HepG2 (cell line): Measurements from ENCODE around the gene BCAS2. TPM values are rescaled to one million over a fixed set of nuclear protein-coding genes. Genes with fewer than 3 reads are reported as not detected.

Source experiments
- ATAC-seq: fragments of 200-7000 bp; cut with Tn5 transposase; 3 replicates; pipeline ENCODE4 v1.9.1; 2020; ENCODE audit warnings: mild to moderate bottlenecking, moderate library complexity
- BruUV-seq: library from RNA; stranded (reverse); fragments of 400-500 nt; replicated peaks from 2 replicates; lab custom pipeline; 2021; lab: Mats Ljungman, UMichigan
- CTCF ChIA-PET: fragments of 300-600 bp; formaldehyde crosslinking; extraction: SDS; loops from one replicate; lab custom pipeline; 2021; ENCODE audit warnings: low total read pairs, inconsistent platforms, low intra/inter-chr PET ratio; lab: Yijun Ruan, JAX
- POLR2A ChIA-PET: fragments of 350-600 bp; sonication (Branson Sonifier 250); formaldehyde crosslinking; loops from one replicate; lab custom pipeline; 2020; ENCODE audit warnings: antibody characterized with exemption, inconsistent platforms; lab: Yijun Ruan, JAX
- DNase-seq: peaks from one replicate; pipeline ENCODE4 v3.0.0-alpha.2; 2015; ENCODE audit warnings: low spot score
- FAIRE-seq: peaks from 3 replicates; lab custom pipeline; 2011; peaks lifted over from hg19 to GRCh38; lab: Jason Lieb, UNC
- H2AFZ ChIP-seq: one replicate; pipeline ENCODE4 v1.6.1; 2011; ENCODE audit warnings: low read length, inconsistent platforms
- H3K27ac ChIP-seq: fragments of 300-600 bp; 3 replicates; pipeline ENCODE4 v1.8.0; 2011; ENCODE audit warnings: mixed run types, mild to moderate bottlenecking, mixed read lengths, low read length, inconsistent platforms; ENCODE audit not compliant: insufficient read depth; ENCODE audit errors: extremely low read length
- H3K27me3 ChIP-seq, 2 experiments: fragments of 200-600 bp in 1 of 2; 2 replicates in 1 of 2; 3 replicates in 1 of 2; pipeline versions ENCODE4 v1.6.0 to v1.8.0; 2011; ENCODE audit warnings: low read length in 2 of 2, mild to moderate bottlenecking in 2 of 2, moderate library complexity in 2 of 2, inconsistent platforms in 1 of 2; ENCODE audit not compliant: insufficient read depth in 2 of 2, control insufficient read depth in 1 of 2
- H3K36me3 ChIP-seq, 2 experiments: fragments of 200-600 bp in 1 of 2; replicated peaks in 1 of 2; 2 replicates in 1 of 2; 3 replicates in 1 of 2; pipeline versions ENCODE4 v1.5.1 to v1.8.0; 2011; ENCODE audit warnings: low read length in 2 of 2, inconsistent platforms in 1 of 2; ENCODE audit not compliant: insufficient read depth in 2 of 2, control insufficient read depth in 1 of 2
- H3K4me1 ChIP-seq: 2 replicates; pipeline ENCODE4 v1.5.1; 2012; ENCODE audit warnings: low read length, inconsistent platforms; ENCODE audit not compliant: insufficient read depth
- H3K4me2 ChIP-seq: 2 replicates; pipeline ENCODE4 v1.6.0; 2011; ENCODE audit warnings: low read depth, low read length, inconsistent platforms
- H3K4me3 ChIP-seq, 3 experiments: fragments of 200-600 bp in 1 of 3; sonication (generic), shearing (Covaris generic) in 1 of 3; replicated peaks in 1 of 3; 2 replicates each; pipeline ENCODE4 v1.5.1; 2011 to 2016; ENCODE audit warnings: low read length in 3 of 3, inconsistent platforms in 2 of 3, low read depth in 2 of 3, mild to moderate bottlenecking in 2 of 3, control low read depth in 1 of 3, mixed read lengths in 1 of 3; ENCODE audit not compliant: insufficient read depth in 1 of 3
- H3K79me2 ChIP-seq: one replicate; pipeline ENCODE4 v1.6.1; 2011; ENCODE audit warnings: low read length, inconsistent platforms; ENCODE audit not compliant: insufficient read depth
- H3K9ac ChIP-seq: 2 replicates; pipeline ENCODE4 v1.6.0; 2011; ENCODE audit warnings: mild to moderate bottlenecking, low read depth, low read length, inconsistent platforms; ENCODE audit not compliant: insufficient read depth
- H3K9me3 ChIP-seq: 2 replicates; pipeline ENCODE4 v1.5.1; 2012; ENCODE audit warnings: mild to moderate bottlenecking, low read length
- H4K20me1 ChIP-seq: 2 replicates; pipeline ENCODE4 v1.6.0; 2011; ENCODE audit warnings: inconsistent platforms, mild to moderate bottlenecking, low read length, moderate library complexity; ENCODE audit not compliant: insufficient read depth
- GABPA ChIP-seq, 2 experiments: IDR thresholded peaks; 2 replicates each; pipeline ENCODE4 v1.6.1; 2011 to 2016; ENCODE audit warnings: low read depth in 2 of 2, low read length in 1 of 2, missing biosample characterization in 1 of 2, missing genetic modification characterization in 1 of 2
- MLLT10 ChIP-seq: sonication (generic); formaldehyde crosslinking; IDR thresholded peaks from 2 replicates; pipeline ENCODE4 v1.4.0; 2020; ENCODE audit warnings: missing genetic modification reagents
- NBN ChIP-seq: fragments of 450-650 bp; conservative IDR thresholded peaks from 2 replicates; pipeline ENCODE4 v1.6.1; 2017
- SMAD9 ChIP-seq: sonication (generic); formaldehyde crosslinking; IDR thresholded peaks from 2 replicates; pipeline ENCODE4 v1.5.1; 2020; ENCODE audit warnings: mild to moderate bottlenecking, missing genetic modification reagents
- THRA ChIP-seq: sonication (generic); formaldehyde crosslinking; IDR thresholded peaks from 2 replicates; pipeline ENCODE4 v1.4.0; 2020; ENCODE audit warnings: missing genetic modification reagents, borderline replicate concordance
- THYN1 ChIP-seq: sonication (generic); formaldehyde crosslinking; IDR thresholded peaks from 2 replicates; pipeline ENCODE4 v1.8.1; 2023; ENCODE audit warnings: low read depth, mild to moderate bottlenecking, moderate library complexity, missing genetic modification reagents, borderline replicate concordance
- TSC22D2 ChIP-seq: sonication (generic); formaldehyde crosslinking; IDR thresholded peaks from 2 replicates; pipeline ENCODE4 v1.5.1; 2020; ENCODE audit warnings: missing genetic modification reagents, mild to moderate bottlenecking, borderline replicate concordance
- ZBTB7A ChIP-seq: sonication (generic); formaldehyde crosslinking; IDR thresholded peaks from 2 replicates; pipeline ENCODE4 v1.8.0; 2022; ENCODE audit warnings: mild to moderate bottlenecking, missing genetic modification reagents
- ZNF24 ChIP-seq: fragments of 450-650 bp; IDR thresholded peaks from 2 replicates; pipeline ENCODE4 v1.6.1; 2017; ENCODE audit warnings: antibody characterized with exemption, mild to moderate bottlenecking
- ZNF274 ChIP-seq: sonication (generic); formaldehyde crosslinking; IDR thresholded peaks from 2 replicates; pipeline ENCODE4 v1.5.1; 2020; ENCODE audit warnings: mild to moderate bottlenecking, missing genetic modification reagents
- ZNF674 ChIP-seq: sonication (generic); formaldehyde crosslinking; IDR thresholded peaks from 2 replicates; pipeline ENCODE4 v1.5.0; 2020; ENCODE audit warnings: low read depth, mild to moderate bottlenecking, missing genetic modification reagents
- WGBS: methylation state at CpG from one replicate; pipeline ENCODE4 v1.1.6; 2017; ENCODE audit warnings: low lambda C conversion rate; 5-methylcytosine and 5-hydroxymethylcytosine counted together
- in situ Hi-C: cut with HindIII; loops from 2 replicates; pipeline ENCODE4 v1.10.0; 2017; ENCODE audit warnings: low pct_unique_long_range_greater_than_20kb; ENCODE audit not compliant: extremely low pct_ligation_motif_present
- intact Hi-C: fragments of 100-400 bp; cut with micrococcal nuclease; formaldehyde crosslinking; loops from one replicate; pipeline ENCODE4 v1.10.0; 2022; ENCODE audit not compliant: unreplicated experiment
- polyA plus RNA-seq, 8 experiments: library from polyadenylated mRNA; depleted of rRNA in 3 of 8; stranded (reverse) in 7 of 8; unstranded in 1 of 8; fragments of >200 nt; fragmentation: Illumina TruSeq in 4 of 8; extraction: Trizol in 4 of 8; gene quantifications; 2 replicates each; pipeline versions ENCODE4 v1.2.1 to v1.2.3, GENCODE V29; 2011 to 2016; ENCODE audit warnings: low read depth in 4 of 8, missing spikeins in 1 of 8, mixed read lengths in 1 of 8; ENCODE audit not compliant: insufficient read depth in 1 of 8
- total RNA-seq, 5 experiments: library from RNA; depleted of rRNA; stranded (reverse); fragments of >200 nt; fragmentation: Illumina TruSeq; extraction: Trizol; gene quantifications; 2 replicates each; pipeline ENCODE4 v1.2.3, GENCODE V29; 2016; ENCODE audit warnings: low read depth in 1 of 5
- TF ChIP-seq, protein P1 (sequence below): sonication (generic); formaldehyde crosslinking; IDR thresholded peaks from 2 replicates; pipeline ENCODE4 v1.4.0; 2020; ENCODE audit warnings: missing genetic modification reagents, borderline replicate concordance
- TF ChIP-seq, protein P2 (sequence below): sonication (generic); formaldehyde crosslinking; IDR thresholded peaks from 2 replicates; pipeline ENCODE4 v1.8.0; 2022; ENCODE audit warnings: mild to moderate bottlenecking, missing genetic modification reagents, moderate library complexity

Gene BCAS2
- total and polyA plus RNA-seq, 2 of the 13 experiments (the other 11 are each of a cell fraction or from before 2014, with no cell fraction given): 18.0 to 47.4 TPM

DNA sequence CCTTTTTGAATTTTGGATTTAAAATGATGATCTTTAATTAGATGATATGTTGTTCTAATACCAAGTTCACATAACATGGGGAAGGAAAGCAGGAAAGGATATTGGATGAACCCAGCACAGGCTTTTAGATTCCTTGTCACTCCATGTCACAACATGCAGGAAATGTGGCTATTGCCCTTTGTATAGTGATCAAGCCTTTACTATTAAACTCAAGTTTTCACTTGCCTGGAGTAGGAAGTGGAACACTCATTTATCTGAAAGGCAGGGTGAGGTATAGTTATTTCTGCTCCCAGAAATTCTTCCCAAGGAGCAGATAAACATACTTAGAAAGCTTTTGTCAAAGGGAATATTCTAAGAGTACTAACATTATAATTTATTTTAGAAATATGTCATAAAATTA is 37.2 kb upstream of the BCAS2 start (continued):
- TF ChIP-seq, protein P1, sequence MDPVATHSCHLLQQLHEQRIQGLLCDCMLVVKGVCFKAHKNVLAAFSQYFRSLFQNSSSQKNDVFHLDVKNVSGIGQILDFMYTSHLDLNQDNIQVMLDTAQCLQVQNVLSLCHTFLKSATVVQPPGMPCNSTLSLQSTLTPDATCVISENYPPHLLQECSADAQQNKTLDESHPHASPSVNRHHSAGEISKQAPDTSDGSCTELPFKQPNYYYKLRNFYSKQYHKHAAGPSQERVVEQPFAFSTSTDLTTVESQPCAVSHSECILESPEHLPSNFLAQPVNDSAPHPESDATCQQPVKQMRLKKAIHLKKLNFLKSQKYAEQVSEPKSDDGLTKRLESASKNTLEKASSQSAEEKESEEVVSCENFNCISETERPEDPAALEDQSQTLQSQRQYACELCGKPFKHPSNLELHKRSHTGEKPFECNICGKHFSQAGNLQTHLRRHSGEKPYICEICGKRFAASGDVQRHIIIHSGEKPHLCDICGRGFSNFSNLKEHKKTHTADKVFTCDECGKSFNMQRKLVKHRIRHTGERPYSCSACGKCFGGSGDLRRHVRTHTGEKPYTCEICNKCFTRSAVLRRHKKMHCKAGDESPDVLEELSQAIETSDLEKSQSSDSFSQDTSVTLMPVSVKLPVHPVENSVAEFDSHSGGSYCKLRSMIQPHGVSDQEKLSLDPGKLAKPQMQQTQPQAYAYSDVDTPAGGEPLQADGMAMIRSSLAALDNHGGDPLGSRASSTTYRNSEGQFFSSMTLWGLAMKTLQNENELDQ: no peak
- TF ChIP-seq MLLT10 (no peak), THRA (CRISPR knock-in tag) (no peak), GABPA (IDR thresholded peaks at IDR 0.05; ENCODE audit: low read depth, low read length) (no peak), GABPA (CRISPR knock-in tag; IDR thresholded peaks at IDR 0.05; ENCODE audit: low read depth) (no peak), ZNF24 (no peak), NBN (no peak)

DNA sequence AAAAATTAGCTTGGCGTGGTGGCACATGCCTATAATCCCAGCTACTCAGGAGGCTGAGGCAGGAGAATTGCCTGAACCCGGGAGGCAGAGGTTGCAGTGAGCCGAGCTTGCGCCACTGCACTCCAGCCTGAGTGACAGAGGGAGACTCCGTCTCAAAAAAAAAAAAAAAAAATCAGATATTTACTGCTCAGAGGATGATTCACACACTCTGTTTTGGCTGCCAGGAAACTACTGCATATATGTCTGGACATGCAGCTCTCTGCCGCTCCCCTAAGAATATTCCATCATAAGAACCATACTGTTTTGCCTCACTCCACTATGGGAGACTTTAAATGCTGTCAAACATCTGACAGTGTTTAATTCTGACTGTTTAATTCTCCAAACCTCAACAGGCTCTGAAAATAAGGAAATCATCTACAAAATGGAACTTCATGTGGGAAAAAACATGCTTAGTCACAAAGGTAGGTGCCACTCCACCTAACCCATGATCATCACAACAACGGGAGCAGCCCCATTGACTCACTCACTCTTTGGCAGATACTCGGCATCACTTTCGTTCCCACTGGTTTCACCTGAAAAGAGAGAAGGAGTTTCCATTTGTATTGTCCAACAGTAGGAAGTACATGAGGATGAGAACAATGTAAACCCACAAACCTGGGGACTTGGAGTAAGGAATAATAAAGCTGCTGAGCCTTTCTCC is 29.3 kb upstream of the BCAS2 start:
- ChIA-PET CTCF (no interaction called here), POLR2A (no interaction called here)
- no peak overlapping the region for H3K4me3 ChIP-seq
- in situ Hi-C loops (no loop called here), intact Hi-C loops (no loop called here)
- DNase-seq: no peak
- no peak overlapping the region for H3K27ac ChIP-seq
- 68% methylated on average over 9 of the region's 9 CpGs for WGBS
- no peaks in the 10 kb centered on the region for H3K36me3 ChIP-seq
- no peak overlapping the region for H3K4me2 ChIP-seq
- H3K27me3 ChIP-seq: no peaks in the 10 kb centered on the region
- no peaks in the 10 kb centered on the region for H3K4me1 ChIP-seq
- no peak overlapping the region for H2AFZ ChIP-seq
- H4K20me1 ChIP-seq: no peaks in the 10 kb centered on the region
- no peaks in the 10 kb centered on the region for H3K79me2 ChIP-seq
- no peak for FAIRE-seq
- TF ChIP-seq ZNF674 (no peak), ZNF274 (CRISPR knock-in tag) (no peak), ZBTB7A (CRISPR knock-in tag) (no peak), SMAD9 (CRISPR knock-in tag) (no peak), THYN1 (CRISPR knock-in tag) (no peak), TSC22D2 (CRISPR knock-in tag) (no peak)
- TF ChIP-seq, protein P2, sequence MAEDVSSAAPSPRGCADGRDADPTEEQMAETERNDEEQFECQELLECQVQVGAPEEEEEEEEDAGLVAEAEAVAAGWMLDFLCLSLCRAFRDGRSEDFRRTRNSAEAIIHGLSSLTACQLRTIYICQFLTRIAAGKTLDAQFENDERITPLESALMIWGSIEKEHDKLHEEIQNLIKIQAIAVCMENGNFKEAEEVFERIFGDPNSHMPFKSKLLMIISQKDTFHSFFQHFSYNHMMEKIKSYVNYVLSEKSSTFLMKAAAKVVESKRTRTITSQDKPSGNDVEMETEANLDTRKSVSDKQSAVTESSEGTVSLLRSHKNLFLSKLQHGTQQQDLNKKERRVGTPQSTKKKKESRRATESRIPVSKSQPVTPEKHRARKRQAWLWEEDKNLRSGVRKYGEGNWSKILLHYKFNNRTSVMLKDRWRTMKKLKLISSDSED (CRISPR knock-in tag): no peak
- no peak overlapping the region for H3K9ac ChIP-seq
- H3K9me3 ChIP-seq: no peaks in the 10 kb centered on the region
- no TSS peak for BruUV-seq
- no peak for ATAC-seq
